ENCODE data around the gene FRMPD4.

DNA sequence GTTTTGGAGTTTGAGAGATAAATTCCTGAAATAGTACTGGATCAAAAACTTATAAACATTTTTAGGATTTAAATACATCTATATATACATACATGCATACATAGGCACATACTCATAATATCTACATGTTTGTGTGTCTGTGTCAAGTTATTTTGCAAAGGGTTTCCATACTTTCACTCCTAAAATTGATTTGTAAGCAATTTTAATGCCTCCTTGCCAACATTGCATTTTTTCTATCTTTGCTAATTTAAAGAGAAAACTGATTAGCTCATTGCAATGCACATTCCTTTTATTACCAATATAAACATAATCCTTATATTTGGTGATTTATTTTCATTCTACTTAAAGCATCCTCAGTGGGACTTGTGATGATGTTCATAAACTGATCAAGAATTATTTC is 258.3 kb downstream of the FRMPD4 start:
- TF ChIP-seq, protein P1, sequence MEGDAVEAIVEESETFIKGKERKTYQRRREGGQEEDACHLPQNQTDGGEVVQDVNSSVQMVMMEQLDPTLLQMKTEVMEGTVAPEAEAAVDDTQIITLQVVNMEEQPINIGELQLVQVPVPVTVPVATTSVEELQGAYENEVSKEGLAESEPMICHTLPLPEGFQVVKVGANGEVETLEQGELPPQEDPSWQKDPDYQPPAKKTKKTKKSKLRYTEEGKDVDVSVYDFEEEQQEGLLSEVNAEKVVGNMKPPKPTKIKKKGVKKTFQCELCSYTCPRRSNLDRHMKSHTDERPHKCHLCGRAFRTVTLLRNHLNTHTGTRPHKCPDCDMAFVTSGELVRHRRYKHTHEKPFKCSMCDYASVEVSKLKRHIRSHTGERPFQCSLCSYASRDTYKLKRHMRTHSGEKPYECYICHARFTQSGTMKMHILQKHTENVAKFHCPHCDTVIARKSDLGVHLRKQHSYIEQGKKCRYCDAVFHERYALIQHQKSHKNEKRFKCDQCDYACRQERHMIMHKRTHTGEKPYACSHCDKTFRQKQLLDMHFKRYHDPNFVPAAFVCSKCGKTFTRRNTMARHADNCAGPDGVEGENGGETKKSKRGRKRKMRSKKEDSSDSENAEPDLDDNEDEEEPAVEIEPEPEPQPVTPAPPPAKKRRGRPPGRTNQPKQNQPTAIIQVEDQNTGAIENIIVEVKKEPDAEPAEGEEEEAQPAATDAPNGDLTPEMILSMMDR (IDR thresholded peaks at IDR 0.05) = no peak
- no peak for TF ChIP-seq POLR2A (IDR thresholded peaks at IDR 0.05)
